HL-60 (cell line): ENCODE results near the gene SCGB2B2.

Experiments
- GABPA ChIP-seq: IDR thresholded peaks from 2 replicates; pipeline ENCODE4 v1.6.1; 2012; ENCODE audit warnings: low read depth
- POLR2AphosphoS5 ChIP-seq: IDR thresholded peaks from 2 replicates; pipeline ENCODE4 v1.6.1; 2012; ENCODE audit warnings: low read depth

DNA sequence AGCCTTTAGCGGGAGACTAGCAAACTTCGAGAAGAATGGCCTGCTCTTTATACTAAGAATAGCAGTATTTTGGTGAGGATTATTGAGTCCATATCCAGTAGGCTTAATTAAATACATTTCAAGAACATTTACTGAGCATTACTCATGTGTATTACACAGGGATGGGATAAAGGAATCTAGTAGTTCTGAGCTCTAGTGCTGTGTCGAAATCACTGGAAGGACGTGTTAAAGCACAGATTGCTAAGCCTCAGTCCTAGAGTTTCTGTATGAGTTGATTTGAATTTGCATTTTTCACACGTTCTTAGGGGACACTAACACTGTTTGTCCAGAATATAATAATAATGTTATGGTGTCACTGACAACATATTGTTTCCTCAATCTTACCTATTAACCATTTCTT lies 9.5 kb upstream of the SCGB2B2 start:
- TF ChIP-seq POLR2AphosphoS5 (no peak), GABPA (no peak)
